ENCODE measurements around the gene ATF1.

The ATF1 gene

DNA sequence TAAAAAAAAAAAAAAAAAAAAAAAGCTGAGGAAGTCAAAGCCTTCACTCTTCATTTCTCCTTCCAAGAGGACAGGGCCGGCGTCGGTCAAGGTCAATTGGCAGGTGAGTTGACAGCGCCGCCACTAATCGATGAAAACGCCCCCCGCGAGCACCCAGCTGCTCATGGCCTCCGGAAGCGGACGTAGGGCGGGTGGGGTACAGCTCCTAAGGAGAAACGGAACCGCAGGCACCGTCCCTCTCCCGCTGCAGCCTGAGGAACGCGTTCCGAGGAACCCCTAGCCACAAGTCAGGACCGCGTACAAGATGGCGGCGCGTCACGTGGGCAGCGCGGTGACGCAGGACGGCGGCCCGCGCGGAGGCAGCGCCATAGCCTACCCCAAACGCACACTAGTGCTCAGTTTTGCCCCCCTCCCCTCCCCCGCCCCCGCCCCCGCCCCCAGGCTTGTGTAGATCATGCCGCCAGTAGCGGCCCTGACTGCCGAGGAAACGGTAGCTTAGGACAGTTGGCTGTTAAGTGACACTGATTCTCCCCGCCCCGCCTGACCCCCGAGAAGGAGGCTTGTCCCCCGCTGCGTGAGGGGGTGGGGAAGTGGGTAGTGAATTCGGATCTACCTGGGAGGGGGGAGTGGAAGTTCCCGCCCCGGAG, at the start of gene ATF1:
Gene ATF1 (plus strand): TSS at position 463 of the 647 bp plus-strand sequence. CDS start 16,045 bp downstream, outside the sequence.
- peak; percentile 74 to 79 (median 77) for DNase-seq

DNA sequence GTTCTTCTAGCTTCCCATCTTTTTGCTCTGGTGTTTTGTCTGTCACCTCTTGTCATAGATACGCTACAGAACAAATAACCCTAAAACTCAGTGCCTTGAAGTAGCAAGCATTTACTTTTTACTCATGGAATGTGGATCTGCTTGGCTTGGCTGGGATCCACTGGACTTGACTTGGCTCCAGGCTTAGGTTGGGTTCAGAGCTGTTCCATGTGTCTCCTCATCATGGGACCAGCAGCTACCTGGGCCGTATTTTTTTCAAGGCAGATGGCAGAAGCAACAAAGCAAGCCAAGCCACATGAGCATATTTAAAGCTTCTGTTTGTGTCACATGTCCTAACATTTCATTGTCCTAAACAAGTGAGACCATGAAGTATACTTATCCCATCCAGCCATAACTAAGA, 48.7 kb upstream of the ATF1 start:
- DNase-seq: no peak

DNA sequence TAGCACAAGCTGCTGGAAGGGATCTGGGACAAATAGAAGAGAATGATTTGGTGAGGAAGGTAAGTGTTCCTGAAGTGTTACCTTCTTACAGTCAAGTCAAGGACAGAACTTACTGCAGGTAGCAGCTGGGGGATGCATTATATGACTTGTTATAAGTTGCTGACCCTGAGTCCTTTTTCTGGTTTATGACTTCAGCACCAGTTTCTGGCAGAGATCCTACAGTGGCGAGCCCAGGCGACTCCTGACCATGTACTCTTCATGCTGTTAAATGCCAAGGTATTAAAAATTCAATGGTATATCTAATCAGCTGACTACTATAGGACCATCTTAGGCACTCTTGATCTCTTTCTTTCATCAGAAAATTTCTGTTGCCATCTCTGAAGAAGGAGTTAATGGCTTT, 45.1 kb upstream of the ATF1 start:
- no peak for DNase-seq

DNA sequence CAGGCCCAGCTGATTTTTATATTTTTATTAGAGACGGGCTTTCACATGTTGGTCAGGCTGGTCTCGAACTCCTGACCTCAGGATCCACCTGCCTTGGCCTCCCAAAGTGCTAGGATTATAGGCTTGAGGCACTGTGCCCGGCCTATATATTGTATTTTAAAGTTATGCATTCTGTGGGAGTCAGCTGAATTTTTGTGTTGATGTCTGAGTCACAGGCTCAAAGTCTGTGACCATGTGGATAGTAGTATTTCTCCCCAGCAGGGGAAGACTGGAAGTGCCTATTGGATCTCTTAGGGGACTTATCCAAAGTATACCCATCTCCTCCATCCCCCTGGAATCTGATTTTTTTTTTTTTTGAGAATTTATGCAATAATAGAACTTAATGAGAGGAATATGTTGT, 43.8 kb upstream of the ATF1 start:
- DNase-seq: no peak

DNA sequence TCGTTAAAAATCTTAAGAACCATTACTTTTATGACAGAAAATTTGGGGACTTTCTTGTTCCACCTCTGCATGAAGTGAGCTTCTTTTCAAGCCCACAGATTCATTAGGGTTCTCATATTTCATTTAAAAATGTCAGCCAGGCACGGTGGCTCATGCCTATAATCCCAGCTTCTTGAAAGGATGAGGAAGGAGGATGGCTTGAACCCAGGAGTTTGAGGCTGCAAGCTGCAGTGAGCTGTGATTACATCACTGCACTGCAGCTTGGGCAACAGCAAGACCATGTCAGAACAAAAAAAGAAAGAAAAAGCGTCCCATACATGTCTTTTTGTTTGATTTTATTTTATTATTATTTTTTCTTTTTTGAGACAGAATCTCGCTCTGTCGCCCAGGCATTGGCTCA, 43.4 kb upstream of the ATF1 start:
- DNase-seq: no peak

DNA sequence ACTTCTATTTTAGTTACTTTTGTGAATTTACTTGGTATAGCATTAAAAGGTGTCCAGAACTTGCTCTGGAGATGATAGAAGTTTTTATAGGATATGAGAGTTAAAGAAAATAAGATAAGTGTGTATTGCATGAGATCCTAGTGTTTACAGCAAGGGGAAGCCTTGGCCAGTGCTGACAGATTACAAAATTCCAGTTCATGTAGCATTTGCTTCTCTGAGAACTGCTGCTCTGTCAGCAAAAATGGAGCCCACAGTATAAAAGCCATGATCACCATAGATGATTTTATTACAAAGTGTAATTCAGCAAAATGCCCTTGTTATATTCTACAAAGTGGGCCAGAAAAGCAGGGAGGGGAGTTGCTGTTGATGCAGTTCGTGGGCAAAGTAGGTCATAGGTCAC, 40.0 kb upstream of the ATF1 start:
- no peak for DNase-seq

DNA sequence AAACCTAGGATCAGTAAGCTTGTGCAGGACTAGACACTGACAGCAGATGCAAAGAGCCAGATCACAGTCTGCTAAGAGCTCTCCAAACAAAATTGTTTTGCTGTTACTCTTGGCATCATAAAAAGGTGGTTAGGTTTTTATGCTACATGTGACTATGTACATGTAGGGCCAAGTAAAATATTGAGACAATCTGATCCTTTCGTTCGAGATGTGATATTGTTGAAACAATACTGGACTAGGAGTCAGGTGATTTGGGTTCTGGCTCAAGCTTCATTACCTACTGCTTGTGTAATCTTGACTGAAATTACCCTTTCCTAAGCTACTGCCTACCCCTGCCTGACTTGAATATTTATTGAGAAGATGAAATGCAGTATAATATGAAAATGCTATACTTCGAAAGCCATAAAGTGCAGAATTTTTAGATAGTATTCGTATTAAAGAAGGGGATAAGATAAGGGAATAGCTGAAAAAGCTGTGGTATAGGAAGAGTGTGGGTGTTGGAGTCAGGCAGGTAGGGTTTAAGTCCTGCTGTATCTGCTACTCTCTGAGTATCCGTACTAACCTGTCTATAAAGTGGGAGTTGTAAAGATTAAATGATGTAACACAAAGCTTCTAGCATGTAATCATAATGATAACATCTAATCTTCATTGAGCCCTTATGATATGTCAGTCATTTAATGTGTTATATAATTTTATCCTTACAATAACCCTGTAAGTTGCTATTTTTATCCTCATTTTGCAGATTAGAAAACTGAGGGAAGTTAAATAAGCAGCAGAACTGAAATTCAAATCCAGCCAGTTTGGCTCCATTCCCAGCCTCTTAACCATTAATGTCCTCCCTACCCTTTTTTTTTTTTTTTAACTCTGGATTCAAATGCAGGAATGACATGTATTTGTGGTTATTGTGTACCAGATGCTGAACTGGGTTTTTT, 38.6 kb upstream of the ATF1 start:
- no peak for DNase-seq

DNA sequence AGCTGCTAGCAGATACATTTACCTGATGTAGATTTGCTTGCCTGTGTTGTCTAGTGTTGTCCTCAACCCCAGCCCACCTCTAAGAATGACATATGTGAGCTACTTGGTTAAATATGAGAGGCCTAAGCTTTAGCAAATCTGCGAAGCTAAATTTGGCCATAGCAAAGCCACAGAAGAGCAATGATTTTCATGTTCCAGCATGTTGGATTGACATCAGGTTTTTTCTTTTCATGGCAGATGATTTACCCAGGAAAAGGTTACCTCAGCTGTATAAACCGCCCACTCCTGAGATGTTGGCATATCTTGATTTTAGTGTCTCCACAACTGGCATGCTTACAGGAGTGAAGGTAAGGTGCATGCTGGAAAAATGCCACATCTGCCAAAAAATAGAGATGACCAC, 36.4 kb upstream of the ATF1 start:
- no peak for DNase-seq

DNA sequence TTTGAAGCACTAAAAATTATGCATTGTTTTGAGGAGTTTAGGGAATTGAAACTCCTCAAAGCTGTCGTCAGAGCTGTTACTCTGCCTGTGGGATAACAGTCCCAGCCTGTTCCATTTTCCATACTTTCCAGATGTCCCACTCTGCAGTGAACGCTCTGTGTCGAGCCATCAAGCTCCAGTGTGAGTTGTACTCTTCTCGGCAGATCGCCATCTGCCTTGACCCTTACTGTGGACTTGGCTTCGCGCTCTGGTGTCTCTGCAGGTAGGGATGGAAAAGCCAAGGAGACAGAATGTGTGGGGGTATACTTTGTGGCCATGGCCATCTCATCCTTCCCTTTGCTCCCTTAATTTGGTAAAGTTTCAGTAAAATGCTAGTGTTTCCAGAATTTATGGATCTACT, 35.5 kb upstream of the ATF1 start:
- no peak for DNase-seq

DNA sequence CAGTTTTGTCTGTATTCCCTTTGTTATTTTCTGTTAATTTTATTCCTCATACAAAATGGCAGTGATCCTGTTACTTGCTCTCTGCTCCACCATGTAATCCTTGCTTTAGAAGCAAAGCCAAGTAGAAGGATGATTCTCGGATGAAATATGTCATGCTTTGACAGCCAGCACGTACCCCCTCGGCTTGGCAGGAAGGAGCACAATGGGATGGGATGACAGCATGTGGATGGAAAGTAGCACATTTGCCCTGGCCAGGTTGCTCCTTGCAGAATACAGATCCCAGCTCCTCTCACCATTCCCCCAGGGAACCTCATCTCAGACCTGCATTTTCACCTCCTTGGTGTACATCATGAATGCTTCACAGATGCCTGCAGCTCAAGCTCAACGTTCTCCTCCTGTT, 35.1 kb upstream of the ATF1 start:
- DNase-seq: no peak

DNA sequence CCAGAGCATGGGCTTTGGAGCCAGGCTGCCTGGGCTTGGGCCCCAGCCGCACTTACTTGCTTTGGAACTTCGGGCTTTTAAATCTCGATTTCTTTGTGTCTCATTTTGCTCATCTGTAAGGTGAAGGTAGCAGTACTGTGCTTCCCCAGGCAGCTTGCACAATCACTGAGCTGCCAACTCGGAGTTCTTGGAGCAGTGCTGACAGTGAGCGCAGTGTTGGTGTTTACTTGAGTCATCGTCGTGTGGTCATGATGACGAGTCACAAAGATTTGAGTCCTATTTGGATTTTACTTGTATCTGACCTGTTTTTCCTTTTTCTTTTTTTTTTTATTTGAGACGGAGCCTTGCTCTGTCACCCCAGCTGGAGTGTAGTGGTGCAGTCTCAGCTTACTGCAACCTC, 31.3 kb upstream of the ATF1 start:
- no peak for DNase-seq

DNA sequence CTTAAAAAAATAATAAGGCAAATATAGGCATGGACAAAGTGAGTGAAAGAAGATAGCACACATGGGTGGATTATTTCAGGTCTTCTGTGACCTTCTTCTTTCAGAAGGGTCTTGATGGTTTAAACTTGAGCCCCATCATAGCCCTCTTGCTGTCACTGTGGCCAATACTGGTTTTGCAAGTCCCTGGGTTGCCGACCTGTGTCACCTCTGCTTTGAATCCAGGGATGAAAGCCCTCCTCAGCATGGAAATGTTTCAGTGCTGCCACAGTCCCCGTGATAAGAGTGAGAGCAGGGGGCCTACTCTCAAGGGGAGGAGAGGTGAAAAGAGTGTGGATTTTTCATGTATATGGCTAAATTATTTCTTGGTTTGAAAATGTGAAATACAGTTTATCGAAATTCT, 30.2 kb upstream of the ATF1 start:
- no peak for DNase-seq

DNA sequence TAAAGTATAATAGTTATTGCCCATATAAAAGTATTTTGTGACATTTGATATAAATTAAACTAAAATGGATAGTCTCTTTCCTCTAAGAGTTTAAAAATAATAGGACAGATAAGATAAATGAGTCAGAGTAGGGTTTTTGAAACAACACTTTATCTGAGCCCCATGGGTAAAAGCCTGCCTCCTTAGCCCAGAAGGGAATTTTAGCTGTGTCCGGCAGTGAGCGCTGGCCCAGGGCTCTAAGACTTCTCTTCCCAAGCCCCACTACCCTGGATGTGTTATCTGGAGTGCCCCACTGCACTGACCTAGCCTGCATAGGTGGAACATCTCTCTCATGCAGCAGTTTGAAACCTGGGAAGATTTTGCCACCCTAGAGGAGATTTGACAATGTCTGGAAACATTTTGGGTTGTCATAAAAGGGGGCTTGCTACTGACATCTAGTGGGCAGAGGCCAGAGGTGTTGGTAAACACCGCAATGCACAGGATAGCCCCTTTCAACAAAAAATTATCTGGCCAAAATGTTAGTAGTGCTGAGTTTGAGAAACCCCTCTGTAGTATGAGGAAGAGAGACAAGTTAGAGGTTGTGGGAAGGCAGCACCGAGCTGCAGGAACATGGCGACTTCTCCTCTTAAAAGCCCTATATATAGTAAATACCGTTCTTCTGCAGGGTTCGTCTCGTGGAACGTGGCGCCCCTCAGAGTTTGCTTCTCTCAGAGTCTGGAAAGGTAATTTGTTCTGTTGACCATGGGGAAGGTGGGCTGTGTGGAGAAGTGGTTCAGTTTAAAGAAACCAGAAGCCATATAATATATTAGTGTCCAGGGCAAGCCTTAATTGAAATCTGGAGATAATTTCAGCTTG, 29.3 kb upstream of the ATF1 start:
- DNase-seq: no peak

DNA sequence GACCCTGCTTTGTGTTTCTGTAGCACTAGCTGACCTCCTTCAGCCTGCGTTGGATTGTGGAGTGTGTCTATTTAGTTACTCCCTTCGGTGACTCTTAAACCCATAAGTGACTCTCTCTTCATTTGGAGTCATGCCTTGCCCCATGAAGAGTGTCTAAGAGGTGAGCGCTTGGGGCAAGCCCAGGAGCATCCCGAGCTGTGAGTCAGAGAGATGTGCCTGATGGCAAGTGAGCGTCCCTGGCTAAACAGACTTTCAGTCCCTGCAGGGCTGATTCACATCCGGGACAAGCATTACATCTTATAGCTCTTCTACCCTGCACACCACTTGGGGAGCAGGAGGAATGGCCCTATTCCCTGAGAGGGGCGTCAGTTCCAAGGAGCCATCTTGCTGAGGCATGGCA, 24.3 kb upstream of the ATF1 start:
- no peak for DNase-seq

DNA sequence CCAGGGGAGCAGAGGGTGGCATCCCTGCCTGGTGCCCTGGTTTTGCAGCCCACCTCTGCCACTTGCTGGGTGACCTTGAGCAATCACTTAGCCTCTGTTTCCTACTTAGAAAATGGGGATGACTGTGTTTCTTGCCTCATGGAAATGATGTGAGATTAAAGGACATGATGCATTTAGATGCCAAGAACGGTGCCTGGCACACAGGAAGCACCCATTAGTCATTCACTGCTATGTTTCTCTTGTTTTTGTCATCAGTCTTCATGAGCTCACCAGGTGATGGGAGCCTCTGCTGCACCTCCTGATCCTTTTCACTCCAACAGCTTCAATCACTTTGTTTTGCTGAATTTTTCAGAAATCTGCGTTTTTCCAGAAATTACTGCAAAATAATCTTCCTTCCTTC, 23.6 kb upstream of the ATF1 start:
- DNase-seq: no peak

DNA sequence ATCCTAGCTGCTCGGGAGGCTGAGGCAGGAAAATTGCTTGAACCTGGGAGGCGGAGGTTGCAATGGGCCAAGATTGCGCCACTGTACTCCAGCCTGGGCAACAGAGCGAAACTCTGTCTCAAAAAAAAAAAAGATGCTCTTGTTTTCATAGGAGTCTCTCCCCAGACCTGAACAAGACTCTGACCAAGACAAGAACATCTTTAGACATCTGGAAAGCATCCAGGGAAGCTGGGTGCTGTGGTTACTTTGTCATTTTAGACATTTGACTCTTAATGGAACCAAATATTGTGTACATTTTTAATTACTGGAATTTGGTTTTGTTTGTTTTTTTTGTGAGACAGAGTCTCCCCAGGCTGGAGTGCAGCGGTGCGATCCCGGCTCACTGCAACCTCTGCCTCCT, 21.1 kb upstream of the ATF1 start:
- DNase-seq: no peak

DNA sequence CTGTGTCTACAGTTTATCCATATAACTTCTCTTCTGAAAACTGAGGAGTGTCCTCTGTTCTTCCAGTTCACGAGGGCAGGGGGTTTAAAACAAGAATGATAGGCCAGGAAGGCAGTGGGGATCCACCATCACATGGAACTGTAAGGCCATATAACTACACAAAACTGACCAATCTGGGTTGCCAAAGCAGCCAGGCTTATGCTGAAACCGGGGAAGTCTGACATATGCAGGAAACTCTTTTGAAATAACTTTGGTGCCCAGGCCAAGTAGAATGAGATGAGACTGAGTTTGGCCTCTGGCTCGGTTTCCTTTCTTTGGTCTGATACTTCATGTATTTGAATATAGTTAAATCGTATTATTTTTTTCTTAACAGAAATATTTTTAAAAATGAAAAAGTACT, 18.0 kb upstream of the ATF1 start:
- DNase-seq: no peak

DNA sequence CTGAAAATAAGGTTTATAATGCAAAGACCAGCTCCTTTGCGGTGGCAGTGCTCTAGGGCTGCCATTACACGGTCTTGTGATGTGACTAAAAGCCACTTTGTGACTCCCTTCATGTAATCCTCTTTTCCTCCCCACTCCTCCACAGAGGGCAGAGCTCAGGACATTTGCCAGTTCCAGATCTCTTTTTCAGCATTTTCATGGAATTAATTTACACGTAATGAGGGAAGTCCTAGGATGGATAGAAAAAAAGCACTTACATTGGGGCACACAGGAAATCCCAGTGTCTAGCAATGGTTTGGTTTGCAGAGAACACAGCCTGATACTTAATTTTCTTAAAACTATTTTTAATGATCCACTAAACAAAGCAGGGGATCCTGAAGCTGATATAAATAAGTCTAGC, 17.5 kb upstream of the ATF1 start:
- DNase-seq: no peak

DNA sequence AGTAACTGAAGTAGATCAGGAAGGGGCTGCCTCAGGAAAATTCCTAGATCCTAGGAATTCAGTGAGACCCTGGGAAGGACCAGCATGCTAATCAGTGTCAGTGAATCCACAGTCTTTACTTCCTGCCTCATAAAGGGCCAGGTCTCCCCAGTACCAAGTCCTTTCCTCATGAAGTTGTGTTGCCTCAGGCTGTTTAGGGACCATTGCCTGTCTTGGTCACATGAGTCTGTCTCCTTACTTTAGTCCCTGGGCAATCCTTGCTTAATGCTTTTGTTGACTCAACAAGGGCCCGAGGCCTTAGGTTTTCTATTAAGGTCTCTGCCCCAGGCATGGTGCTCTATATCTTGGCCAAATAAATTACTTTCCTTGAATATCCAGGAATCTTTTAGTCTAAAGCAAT, 16.1 kb upstream of the ATF1 start:
- no peak for DNase-seq

DNA sequence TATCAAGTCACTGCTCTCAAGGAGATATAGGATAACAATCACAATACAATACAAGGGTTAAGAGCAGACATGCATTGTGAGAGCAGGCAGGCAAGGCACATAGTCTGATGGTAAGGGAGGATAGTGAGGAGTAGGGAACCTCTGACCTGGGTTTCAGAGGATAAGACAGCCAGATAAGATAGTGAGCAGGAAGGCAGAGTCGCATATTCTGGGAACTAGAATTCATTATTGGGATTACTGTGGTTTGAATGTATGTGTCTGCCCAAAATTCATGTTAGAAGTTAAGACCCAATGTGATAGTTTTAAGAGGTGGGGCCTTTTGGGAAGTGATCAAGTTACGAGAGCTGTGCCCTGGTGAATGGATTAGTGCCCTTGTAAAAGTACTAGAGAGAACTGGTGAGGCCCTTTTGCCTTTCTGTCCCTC, 14.4 kb upstream of the ATF1 start:
- no peak for DNase-seq

DNA sequence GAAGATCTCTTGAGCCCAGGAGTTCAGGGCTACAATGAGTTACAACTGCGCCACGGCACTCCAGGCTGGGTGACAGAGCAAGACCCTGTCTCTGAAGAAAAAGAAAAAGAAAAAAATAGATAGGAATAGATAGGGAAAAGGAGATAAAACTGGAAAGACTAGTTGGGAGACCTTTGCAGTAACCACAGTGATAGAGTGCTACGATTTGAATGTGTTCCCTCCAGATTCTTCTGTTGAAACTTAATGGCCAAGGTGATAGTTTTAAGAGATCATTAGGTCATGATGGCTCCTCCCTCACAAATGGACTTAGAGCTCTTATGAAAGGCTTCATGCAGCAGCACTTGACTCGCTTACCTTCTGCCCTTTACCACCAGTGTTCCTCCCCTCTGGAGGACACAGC, 13.5 kb upstream of the ATF1 start:
- DNase-seq: no peak

DNA sequence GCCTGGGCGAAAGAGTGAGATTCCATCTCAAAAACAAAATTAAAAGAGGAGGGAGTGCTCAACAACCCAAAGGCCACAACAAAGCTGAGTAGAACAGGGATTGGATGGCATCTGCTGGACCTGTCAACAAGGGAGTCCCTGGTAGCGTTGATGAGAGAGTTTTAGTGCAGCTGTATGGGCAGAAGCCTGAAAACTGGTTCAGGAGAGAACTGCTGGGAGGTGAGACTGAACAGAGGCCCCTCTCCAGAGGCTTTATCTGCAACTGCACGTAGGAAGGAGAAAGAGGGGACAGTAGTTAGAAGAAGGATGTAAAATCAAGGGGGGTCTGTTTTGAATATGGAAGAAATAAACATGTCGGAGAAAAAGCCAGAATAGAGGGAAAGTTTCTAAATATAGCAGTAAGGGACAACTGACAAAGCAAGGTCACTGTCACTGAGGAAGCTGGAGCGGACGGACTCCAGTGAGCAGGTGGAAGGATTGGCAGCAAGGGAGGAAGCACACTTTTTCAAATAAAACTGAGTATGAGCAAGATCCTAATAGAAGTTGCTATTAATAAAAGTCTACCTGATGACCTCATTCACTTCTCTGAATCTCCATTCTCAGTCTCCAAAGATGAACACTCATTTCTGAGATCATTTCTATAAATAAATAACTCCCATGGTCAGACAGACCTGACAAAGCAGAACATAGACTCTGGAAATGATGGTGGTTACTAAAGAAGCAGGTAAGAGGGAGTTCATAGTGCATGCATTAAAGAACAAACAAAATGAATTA, 11.8 kb upstream of the ATF1 start:
- DNase-seq: no peak
